GM12865 (cell line): ENCODE measurements around the gene AMPH.
"Not testable (repeated sequence)": the region's sequence is repeated elsewhere in the genome, so short reads cannot be mapped to it uniquely, and the experiment has no call there.

Experiments
- DNase-seq: peaks from one replicate; pipeline ENCODE4 v3.0.0; 2010; ENCODE audit warnings: low read depth
- H3K4me3 ChIP-seq: 2 replicates; pipeline ENCODE4 v1.5.1; 2011; ENCODE audit warnings: mild to moderate bottlenecking, low read depth, low read length, control low read depth
- TF ChIP-seq, protein P1 (sequence below): IDR thresholded peaks from 2 replicates; pipeline ENCODE4 v1.5.1; 2011; ENCODE audit warnings: low read length, control low read depth, low read depth, inconsistent platforms; ENCODE audit not compliant: insufficient read depth; ENCODE audit errors: missing control alignments

AMPH gene

DNA sequence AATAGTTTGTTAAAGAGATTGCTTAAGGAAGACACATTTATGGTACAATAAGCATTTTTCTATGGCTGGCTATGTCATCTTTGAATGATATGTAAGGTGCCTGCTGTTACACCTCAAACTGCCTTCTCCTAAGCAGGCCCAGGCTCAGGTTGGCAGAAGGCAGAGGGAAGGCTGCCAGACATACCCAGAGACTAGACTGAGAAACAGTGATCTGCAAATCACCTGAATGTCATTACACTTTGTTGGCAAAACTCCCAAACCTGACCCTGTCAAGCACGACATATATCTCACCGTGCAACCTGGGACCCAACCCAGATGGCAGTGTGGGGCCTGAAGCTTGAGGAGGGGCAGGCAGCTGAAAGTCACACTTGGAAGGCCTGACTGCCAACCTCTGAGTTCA is 221.1 kb downstream of the AMPH start:
- TF ChIP-seq, protein P1, sequence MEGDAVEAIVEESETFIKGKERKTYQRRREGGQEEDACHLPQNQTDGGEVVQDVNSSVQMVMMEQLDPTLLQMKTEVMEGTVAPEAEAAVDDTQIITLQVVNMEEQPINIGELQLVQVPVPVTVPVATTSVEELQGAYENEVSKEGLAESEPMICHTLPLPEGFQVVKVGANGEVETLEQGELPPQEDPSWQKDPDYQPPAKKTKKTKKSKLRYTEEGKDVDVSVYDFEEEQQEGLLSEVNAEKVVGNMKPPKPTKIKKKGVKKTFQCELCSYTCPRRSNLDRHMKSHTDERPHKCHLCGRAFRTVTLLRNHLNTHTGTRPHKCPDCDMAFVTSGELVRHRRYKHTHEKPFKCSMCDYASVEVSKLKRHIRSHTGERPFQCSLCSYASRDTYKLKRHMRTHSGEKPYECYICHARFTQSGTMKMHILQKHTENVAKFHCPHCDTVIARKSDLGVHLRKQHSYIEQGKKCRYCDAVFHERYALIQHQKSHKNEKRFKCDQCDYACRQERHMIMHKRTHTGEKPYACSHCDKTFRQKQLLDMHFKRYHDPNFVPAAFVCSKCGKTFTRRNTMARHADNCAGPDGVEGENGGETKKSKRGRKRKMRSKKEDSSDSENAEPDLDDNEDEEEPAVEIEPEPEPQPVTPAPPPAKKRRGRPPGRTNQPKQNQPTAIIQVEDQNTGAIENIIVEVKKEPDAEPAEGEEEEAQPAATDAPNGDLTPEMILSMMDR: no peak
- no peak overlapping the region for H3K4me3 ChIP-seq
- no peak for DNase-seq

DNA sequence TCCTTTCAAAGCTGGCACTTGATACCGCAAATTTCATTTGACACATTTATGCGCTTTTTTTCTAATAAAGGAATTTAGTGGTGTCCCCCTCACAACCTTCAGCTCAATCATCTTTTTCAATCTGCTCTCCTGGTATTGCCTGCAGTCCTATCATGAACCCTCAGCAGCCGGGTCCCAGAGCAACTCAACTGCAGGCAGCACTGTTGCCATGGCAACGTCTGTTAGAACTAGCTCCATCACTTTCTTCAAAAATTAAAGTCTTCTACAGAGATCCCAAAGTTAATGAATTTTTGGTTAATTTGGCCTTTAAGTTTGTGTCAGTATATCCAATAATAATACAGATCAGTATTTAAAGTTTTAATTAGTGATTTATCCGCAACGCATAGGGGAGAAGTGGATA is 221.6 kb downstream of the AMPH start:
- TF ChIP-seq, protein P1: no peak
- no peak for DNase-seq
- H3K4me3 ChIP-seq: no peak overlapping the region

DNA sequence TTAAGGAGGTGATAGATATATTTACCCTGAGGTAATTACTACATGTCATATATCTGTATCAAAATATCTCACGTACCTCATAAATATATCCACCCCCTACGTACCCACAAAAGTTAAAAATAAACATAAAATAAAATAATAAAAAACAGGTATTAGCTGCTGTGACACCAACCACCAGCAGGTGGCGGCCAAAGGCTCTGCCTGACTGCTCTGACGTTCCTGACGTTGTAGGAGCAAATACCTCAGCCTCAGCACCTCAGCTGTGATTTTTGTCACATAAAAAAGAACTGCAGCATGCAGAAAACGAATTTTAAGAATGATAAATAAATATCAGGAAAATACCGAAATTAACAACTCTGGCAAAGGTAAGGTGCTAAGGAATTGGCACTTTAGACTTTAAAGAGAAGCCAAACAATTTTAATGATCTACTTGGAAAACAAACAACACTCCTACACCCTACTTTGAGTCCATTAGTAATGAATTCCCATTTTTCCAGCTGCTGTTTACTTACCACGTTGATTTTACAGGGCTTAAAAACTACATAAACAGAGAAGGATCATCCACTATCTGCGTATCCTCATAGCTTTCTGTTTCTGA is 232.3 kb downstream of the AMPH start:
- DNase-seq: peak; percentile 59
- no peak overlapping the region for H3K4me3 ChIP-seq
- TF ChIP-seq, protein P1: peak; percentile 82

DNA sequence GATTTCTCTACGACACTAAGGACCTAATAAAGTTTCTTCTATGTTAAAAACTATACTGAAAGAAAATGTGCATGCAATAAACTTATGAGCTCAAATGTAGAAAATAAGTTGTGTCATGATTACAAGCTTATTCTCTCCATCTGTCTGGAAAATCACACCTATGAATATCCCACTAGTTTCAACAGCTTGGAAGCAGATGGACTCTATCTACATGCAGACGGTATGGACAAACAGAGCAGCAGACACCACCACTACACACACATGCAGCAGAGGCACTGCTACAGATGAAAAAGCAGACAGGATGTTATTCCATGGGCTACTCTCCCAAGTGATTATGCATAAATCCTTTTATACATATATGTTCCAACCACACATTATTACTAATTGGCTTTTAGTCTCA is 234.3 kb downstream of the AMPH start:
- TF ChIP-seq, protein P1: no peak

DNA sequence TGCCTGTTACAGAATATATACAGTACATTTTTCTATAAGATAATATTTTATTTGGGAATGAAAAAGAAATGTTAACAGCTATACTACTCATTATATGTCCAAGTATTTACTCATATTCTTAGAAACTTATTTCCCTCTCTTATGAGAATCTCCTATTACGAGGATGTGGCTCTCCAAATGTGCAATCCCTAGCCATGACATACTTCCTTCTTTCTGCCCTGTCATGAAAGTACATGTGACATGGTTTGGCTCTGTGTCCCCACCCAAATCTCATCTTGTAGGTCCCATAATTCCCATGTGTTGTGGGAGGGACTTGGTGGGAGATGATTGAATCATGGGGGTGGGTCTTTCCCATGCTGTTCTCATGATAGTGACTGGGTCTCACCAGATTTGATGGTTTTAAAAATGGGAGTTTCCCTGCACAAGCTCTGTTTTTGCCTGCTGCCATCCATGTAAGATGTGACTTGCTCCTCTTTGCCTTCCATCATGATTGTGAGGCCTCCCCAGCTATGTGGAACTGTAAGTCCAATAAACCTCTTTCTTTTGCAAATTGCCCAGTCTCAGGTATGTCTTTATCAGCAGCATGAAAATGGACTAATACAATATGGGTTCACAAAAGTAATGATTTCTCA is 235.1 kb downstream of the AMPH start:
- not testable (repeated sequence) for DNase-seq

More for the DNA sequence above, 234.3 kb downstream of the AMPH start:
- DNase-seq: no peak
- H3K4me3 ChIP-seq: no peak overlapping the region

DNA sequence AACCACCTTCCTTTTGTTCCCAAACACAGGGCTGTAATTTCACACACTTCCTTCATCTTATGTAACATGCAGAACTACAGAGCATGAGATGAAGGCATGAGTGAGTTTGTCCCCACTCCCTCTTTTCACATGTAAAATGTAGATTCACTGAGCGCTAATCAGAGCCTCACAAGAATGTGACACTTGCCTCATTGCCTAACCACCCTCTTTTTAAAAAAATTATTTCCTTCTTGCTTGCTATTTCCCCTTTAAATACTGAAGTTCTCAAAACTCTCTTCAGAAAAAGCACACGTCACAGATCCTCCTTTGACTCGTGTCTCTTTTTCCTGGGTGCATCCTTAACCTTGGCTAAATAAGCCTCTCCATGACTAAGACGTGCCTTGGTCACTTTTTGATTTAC is 236.5 kb downstream of the AMPH start:
- no peak overlapping the region for H3K4me3 ChIP-seq
- TF ChIP-seq, protein P1: no peak
- no peak for DNase-seq

More for the DNA sequence above, 235.1 kb downstream of the AMPH start:
- H3K4me3 ChIP-seq: not testable (repeated sequence)

DNA sequence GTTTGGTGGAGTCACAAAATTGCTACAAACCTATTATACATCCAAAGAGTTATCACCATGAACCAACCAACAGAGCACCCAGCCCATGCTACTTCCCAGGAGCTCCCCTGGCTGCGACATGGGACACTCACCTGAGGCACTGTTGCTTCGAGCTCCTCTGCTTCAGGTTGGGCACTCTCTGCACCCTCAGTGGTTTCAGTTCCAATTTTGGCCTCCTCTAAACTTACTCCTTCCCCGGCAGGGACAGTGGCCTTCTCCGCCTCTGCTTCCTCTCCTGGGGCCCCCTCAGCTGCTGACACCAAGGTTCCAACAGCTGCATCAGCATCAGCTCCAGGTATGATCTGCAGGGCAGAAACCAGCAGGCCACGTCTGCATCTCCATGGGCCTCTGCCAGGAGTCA is 237.3 kb downstream of the AMPH start:
- H3K4me3 ChIP-seq: no peak overlapping the region
- TF ChIP-seq, protein P1: no peak
- peak; percentile 26 for DNase-seq
